OCI-LY3 (cell line): ENCODE measurements around the gene SH3PXD2A.
A peak's percentile ranks its signal among the peaks of the same experiment; 100 is the strongest.

Experiments used
- H2AFZ ChIP-seq: fragments of 200-600, 300-600 bp; shearing (Covaris generic); 2 replicates; pipeline ENCODE4 v1.6.0; 2014; ENCODE audit warnings: antibody characterized with exemption, low read depth, low read length
- H3K27ac ChIP-seq: fragments of 200-600, 300-600 bp; sonication (generic); 2 replicates; pipeline ENCODE4 v1.5.1; 2014; ENCODE audit warnings: mild to moderate bottlenecking, low read length, moderate library complexity, mixed read lengths
- H3K27me3 ChIP-seq: fragments of 200-600, 300-600 bp; sonication (generic); 2 replicates; pipeline ENCODE4 v1.6.1; 2014; ENCODE audit warnings: low read depth, low read length, mixed read lengths
- H3K36me3 ChIP-seq: fragments of 200-600, 300-600 bp; sonication (generic); replicated peaks from 2 replicates; pipeline ENCODE3; 2014; ENCODE audit warnings: low read depth, low read length, mixed read lengths
- H3K4me1 ChIP-seq: fragments of 300-600, 200-600 bp; sonication (generic); 2 replicates; pipeline ENCODE4 v1.6.1; 2014; ENCODE audit warnings: low read length, mixed read lengths
- H3K4me2 ChIP-seq: fragments of 200-600, 300-600 bp; sonication (generic); 2 replicates; pipeline ENCODE4 v1.6.1; 2014; ENCODE audit warnings: low read length, mixed read lengths
- H3K4me3 ChIP-seq: fragments of 300-600, 200-600 bp; sonication (generic); 2 replicates; pipeline ENCODE4 v1.5.1; 2014; ENCODE audit warnings: antibody characterized with exemption, mild to moderate bottlenecking, low read length, moderate library complexity
- H3K79me2 ChIP-seq: fragments of 300-600, 200-600 bp; shearing (Covaris generic); 2 replicates; pipeline ENCODE4 v1.6.1; 2014; ENCODE audit warnings: mild to moderate bottlenecking, low read length, mixed read lengths
- H3K9ac ChIP-seq: fragments of 300-600, 200-600 bp; shearing (Covaris generic); 2 replicates; pipeline ENCODE4 v1.6.0; 2014; ENCODE audit warnings: mild to moderate bottlenecking, low read length, moderate library complexity
- H3K9me3 ChIP-seq: fragments of 200-600, 300-600 bp; shearing (Covaris generic); 2 replicates; pipeline ENCODE4 v1.6.1; 2014; ENCODE audit warnings: low read length, mixed read lengths; ENCODE audit not compliant: insufficient read depth
- H4K20me1 ChIP-seq: fragments of 200-600, 300-600 bp; sonication (generic); 2 replicates; pipeline ENCODE4 v1.6.1; 2016; ENCODE audit warnings: low read length, mixed read lengths; ENCODE audit not compliant: insufficient read depth
- EZH2phosphoT487 ChIP-seq: fragments of 200-600 bp; shearing (Covaris generic); IDR thresholded peaks from 2 replicates; pipeline ENCODE4 v1.6.1; 2018; ENCODE audit warnings: antibody characterized with exemption, mixed run types, low read depth
- TF ChIP-seq, protein P1 (sequence below): fragments of 200-600, 300-600 bp; sonication (generic); IDR thresholded peaks from 2 replicates; pipeline ENCODE4 v1.5.1; 2014; ENCODE audit warnings: antibody characterized with exemption, low read length, low read depth

Gene SH3PXD2A

DNA sequence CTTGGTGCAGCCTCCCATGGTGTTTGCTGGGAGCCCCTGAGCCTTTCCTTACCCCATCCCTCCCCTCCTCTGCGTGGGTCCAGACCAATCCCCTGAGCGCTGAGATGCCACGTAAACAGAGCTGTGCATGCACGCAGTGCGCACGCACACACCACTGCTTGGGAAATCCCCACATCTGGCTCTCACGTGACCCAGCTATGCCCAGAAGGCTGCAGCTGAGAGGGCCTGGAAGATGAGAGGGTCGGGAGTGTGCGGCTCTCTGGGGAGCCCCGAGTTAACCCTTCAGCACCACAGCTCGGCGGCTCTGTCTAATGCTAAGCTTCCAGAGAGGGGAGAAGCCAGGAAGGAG lies 177.2 kb downstream of the SH3PXD2A start:
- H3K9ac ChIP-seq, result peak overlapping the region; percentile 76
- TF ChIP-seq, protein P1, sequence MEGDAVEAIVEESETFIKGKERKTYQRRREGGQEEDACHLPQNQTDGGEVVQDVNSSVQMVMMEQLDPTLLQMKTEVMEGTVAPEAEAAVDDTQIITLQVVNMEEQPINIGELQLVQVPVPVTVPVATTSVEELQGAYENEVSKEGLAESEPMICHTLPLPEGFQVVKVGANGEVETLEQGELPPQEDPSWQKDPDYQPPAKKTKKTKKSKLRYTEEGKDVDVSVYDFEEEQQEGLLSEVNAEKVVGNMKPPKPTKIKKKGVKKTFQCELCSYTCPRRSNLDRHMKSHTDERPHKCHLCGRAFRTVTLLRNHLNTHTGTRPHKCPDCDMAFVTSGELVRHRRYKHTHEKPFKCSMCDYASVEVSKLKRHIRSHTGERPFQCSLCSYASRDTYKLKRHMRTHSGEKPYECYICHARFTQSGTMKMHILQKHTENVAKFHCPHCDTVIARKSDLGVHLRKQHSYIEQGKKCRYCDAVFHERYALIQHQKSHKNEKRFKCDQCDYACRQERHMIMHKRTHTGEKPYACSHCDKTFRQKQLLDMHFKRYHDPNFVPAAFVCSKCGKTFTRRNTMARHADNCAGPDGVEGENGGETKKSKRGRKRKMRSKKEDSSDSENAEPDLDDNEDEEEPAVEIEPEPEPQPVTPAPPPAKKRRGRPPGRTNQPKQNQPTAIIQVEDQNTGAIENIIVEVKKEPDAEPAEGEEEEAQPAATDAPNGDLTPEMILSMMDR, result no peak
- TF ChIP-seq EZH2phosphoT487, result no peak
- H3K36me3 ChIP-seq, result no peaks in the 10 kb centered on the region
- H3K4me2 ChIP-seq, result peak overlapping the region; percentile 94
- peaks cover 23% of the 10 kb centered on the region for H3K4me1 ChIP-seq
- peaks cover 34% of the 10 kb centered on the region for H3K79me2 ChIP-seq
- H4K20me1 ChIP-seq, result peaks cover 3% of the 10 kb centered on the region; the same call in 1 of the 2 replicates
- no peaks in the 10 kb centered on the region for H3K27me3 ChIP-seq
- H3K4me3 ChIP-seq, result peak overlapping the region; percentile 83
- peak overlapping the region; percentile 54 for H3K27ac ChIP-seq
- H2AFZ ChIP-seq, result peak overlapping the region; percentile 44; the same call in 1 of the 2 replicates
- no peaks in the 10 kb centered on the region for H3K9me3 ChIP-seq

DNA sequence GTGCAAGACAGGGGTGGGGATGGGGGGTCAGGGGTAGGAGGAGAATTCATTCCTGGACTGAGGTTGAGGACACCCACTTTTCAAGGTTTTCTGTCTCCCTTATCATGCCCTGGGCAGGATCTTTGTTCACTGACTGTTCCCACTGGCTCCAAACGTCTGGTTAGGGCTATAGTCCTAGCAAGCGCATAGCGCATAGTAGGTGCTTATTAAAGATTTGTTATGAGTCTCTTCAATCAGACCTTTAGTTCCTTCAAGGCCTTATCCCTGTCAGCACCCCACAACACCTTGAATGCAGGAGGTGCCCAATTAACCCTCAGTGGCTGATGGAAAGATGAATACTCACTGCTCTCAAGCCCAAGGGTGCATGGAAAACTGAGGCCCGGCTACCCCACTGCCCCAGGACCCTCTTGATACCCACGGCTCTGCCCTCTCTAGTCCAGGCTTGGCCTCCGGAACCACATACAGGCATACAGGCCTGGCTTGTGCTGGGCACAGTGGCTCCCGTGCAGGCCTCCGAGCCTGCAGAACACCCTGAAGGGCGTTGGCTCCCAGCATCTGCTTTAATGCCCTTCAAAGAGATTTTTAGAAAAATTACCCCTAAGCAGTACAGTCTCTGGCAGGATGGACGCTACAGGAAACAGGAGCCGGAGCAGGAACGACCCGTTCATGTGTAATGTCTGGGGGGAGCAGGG lies 177.7 kb downstream of the SH3PXD2A start:
- peak overlapping the region; percentile 83 for H3K4me3 ChIP-seq
- peaks cover 3% of the 10 kb centered on the region; the same call in 1 of the 2 replicates for H4K20me1 ChIP-seq
- H3K27me3 ChIP-seq, result no peaks in the 10 kb centered on the region
- peak overlapping the region; percentile 54 for H3K27ac ChIP-seq
- peak overlapping the region; percentile 44; the same call in 1 of the 2 replicates for H2AFZ ChIP-seq
- H3K4me1 ChIP-seq, result peaks cover 23% of the 10 kb centered on the region
- no peaks in the 10 kb centered on the region for H3K9me3 ChIP-seq
- no peaks in the 10 kb centered on the region for H3K36me3 ChIP-seq
- TF ChIP-seq, protein P1, result no peak
- no peak for TF ChIP-seq EZH2phosphoT487
- peak overlapping the region; percentile 76 for H3K9ac ChIP-seq
- peak overlapping the region; percentile 94 for H3K4me2 ChIP-seq
- H3K79me2 ChIP-seq, result peaks cover 34% of the 10 kb centered on the region

DNA sequence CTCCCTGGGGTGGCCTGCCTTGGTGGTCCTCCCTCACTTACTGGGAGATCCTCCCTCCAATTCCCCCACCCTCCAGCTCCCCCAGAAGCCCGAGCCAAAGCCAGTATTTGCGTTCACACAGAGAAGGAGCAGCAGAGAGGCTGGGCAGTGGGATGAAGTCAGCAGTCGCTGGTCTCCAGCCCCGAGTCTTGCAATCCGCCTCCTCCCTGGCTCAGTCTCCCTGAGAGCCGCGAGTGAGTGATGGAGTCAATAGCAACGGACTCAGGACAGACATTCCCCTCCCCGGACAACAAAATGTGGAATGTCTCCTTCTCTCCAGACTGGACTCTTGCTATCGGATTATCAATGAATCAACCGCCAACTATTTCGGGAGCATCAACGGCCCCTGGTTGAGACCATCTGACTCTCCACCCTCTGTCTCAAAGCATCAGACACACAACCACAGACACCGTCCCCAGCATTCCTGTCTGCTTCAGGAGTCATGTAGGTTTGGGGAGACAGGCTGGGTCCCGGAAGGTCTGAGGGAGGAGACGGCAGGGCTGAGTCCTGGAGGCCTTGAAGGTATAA lies 178.4 kb downstream of the SH3PXD2A start:
- Histone ChIP-seq H3K9ac (no peak overlapping the region), H3K4me2 (peak overlapping the region; percentile 94; the same call in 1 of the 2 replicates), H3K27ac (no peak overlapping the region), H3K36me3 (no peaks in the 10 kb centered on the region), H3K4me3 (no peak overlapping the region), H2AFZ (no peak overlapping the region), H3K9me3 (no peaks in the 10 kb centered on the region), H3K27me3 (no peaks in the 10 kb centered on the region), H4K20me1 (peaks cover 3% of the 10 kb centered on the region; the same call in 1 of the 2 replicates), H3K79me2 (peaks cover 34% of the 10 kb centered on the region), H3K4me1 (peaks cover 23% of the 10 kb centered on the region)
- TF ChIP-seq, protein P1, result no peak
- no peak for TF ChIP-seq EZH2phosphoT487

DNA sequence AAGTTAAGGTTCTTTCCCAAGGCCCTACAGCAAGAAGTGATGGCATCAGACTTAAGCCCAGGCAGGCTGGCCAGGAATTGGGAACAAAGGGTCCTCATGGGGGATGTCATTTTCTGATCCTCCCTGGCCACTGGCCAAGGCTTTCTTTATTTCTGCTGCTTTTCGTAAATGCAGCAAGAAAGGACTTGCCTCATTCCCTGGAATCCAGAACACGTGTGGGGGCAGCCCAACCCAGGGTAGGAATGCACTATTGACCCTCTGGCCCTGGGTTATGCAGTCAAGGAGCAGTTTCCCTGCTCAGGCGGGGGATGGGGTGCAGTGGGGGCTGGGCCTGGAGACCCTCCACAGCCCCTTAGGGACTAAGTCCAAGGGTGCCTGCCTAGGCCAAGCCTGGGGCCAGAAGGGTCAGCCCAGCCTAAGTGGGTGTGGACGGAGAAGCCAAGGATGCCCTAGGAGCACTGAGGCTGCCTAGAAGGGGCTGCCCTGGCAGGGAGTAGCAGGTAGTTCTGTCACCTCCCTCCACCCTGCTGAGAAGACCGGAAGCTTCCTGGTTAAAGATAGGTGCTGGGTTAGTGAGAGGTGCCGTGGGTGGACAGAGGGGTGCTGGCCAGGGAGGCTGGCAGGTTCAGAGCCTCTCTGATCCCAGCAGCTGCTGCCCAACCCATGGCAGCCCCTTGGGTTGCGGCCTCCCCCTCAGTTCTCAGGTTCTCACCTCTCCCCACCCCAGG lies 179.2 kb downstream of the SH3PXD2A start:
- TF ChIP-seq, protein P1, result no peak
- TF ChIP-seq EZH2phosphoT487, result no peak
- H2AFZ ChIP-seq, result no peak overlapping the region
- H3K27me3 ChIP-seq, result no peaks in the 10 kb centered on the region
- H3K9ac ChIP-seq, result no peak overlapping the region
- no peaks in the 10 kb centered on the region for H3K9me3 ChIP-seq
- peaks cover 23% of the 10 kb centered on the region for H3K4me1 ChIP-seq
- no peak overlapping the region for H3K4me3 ChIP-seq
- H3K27ac ChIP-seq, result no peak overlapping the region
- peaks cover 3% of the 10 kb centered on the region; the same call in 1 of the 2 replicates for H4K20me1 ChIP-seq
- no peak overlapping the region for H3K4me2 ChIP-seq
- H3K79me2 ChIP-seq, result peaks cover 34% of the 10 kb centered on the region
- H3K36me3 ChIP-seq, result no peaks in the 10 kb centered on the region
